Measurements from ENCODE around the gene COL4A2.
"Not testable (repeated sequence)": the region's sequence is repeated elsewhere in the genome, so short reads cannot be mapped to it uniquely, and the experiment has no call there.

Gene COL4A2

GRCh38 chr13:110483386-110483968 lies 176.4 kb downstream of the COL4A2 start:
- no peak for DNase-seq

GRCh38 chr13:110484290-110485048 lies 177.4 kb downstream of the COL4A2 start:
- no peak for DNase-seq

- no peak for DNase-seq
Observed at GRCh38 chr13:110485604-110486003, 178.5 kb downstream of the COL4A2 start.

- no peak for DNase-seq
Observed at GRCh38 chr13:110486061-110486715, 179.1 kb downstream of the COL4A2 start.

- not testable (repeated sequence) for DNase-seq
Observed at GRCh38 chr13:110486880-110487279, 179.8 kb downstream of the COL4A2 start.

- no peak for DNase-seq
Observed at GRCh38 chr13:110490009-110490770, 183.1 kb downstream of the COL4A2 start.

- DNase-seq, result no peak
Observed at GRCh38 chr13:110491869-110492678, 185.0 kb downstream of the COL4A2 start.

GRCh38 chr13:110492679-110493593 lies 185.9 kb downstream of the COL4A2 start:
- no peak for DNase-seq

GRCh38 chr13:110493613-110494012 lies 186.5 kb downstream of the COL4A2 start:
- no peak for DNase-seq

- no peak for DNase-seq
Observed at GRCh38 chr13:110495376-110495775, 188.3 kb downstream of the COL4A2 start.

- DNase-seq, result no peak
Observed at GRCh38 chr13:110495881-110496280, 188.8 kb downstream of the COL4A2 start.

- no peak for DNase-seq
Observed at GRCh38 chr13:110496281-110496680, 189.2 kb downstream of the COL4A2 start.

- DNase-seq, result no peak
Observed at GRCh38 chr13:110497003-110497402, 189.9 kb downstream of the COL4A2 start.

GRCh38 chr13:110497896-110498295 lies 190.8 kb downstream of the COL4A2 start:
- DNase-seq, result not testable (repeated sequence)

GRCh38 chr13:110498327-110498726 lies 191.2 kb downstream of the COL4A2 start:
- DNase-seq, result no peak

- no peak for DNase-seq
Observed at GRCh38 chr13:110498765-110499164, 191.7 kb downstream of the COL4A2 start.

- no peak for DNase-seq
Observed at GRCh38 chr13:110499621-110500281, 192.7 kb downstream of the COL4A2 start.

GRCh38 chr13:110500341-110500740 lies 193.3 kb downstream of the COL4A2 start:
- no peak for DNase-seq

GRCh38 chr13:110501188-110501587 lies 194.1 kb downstream of the COL4A2 start:
- DNase-seq, result no peak

GRCh38 chr13:110503037-110503901 lies 196.2 kb downstream of the COL4A2 start:
- DNase-seq, result no peak

Measured in activated CD4-positive, CD25-positive, alpha-beta regulatory T cell treated with anti-CD3 and anti-CD28 coated beads, Interleukin-2, amount 50 U/mL, for 72 hours (primary cell).